MCF 10A (cell line): ENCODE results near the gene FAM131C. TPM values are rescaled to one million over a fixed set of nuclear protein-coding genes. Genes with fewer than 3 reads are reported as not detected.

Experiments used
- BruUV-seq: library from RNA; stranded (reverse); fragments of 400-500 nt; replicated peaks from 2 replicates; lab custom pipeline; 2021; lab: Mats Ljungman, UMichigan
- CTCF ChIA-PET: fragments of 300-600 bp; sonication (Branson Sonifier 250); formaldehyde crosslinking; extraction: SDS; loops from one replicate; lab custom pipeline; 2021; ENCODE audit warnings: antibody characterized with exemption, inconsistent platforms; lab: Yijun Ruan, JAX
- POLR2A ChIA-PET: fragments of 300-600, 350-650 bp; sonication (Branson Sonifier 250); formaldehyde crosslinking; extraction: SDS; loops from one replicate; lab custom pipeline; 2020; ENCODE audit warnings: antibody characterized with exemption, inconsistent platforms; lab: Yijun Ruan, JAX
- DNase-seq: peaks from one replicate; pipeline ENCODE4 v3.0.0-alpha.2; 2018; ENCODE audit not compliant: unreplicated experiment
- H3K27ac Mint-ChIP-seq: one replicate; pipeline ENCODE4 v1.8.0; 2022; ENCODE audit warnings: mild to moderate bottlenecking, low read depth, mixed read lengths; ENCODE audit not compliant: unreplicated experiment
- H3K27me3 Mint-ChIP-seq: one replicate; pipeline ENCODE4 v1.8.0; 2022; ENCODE audit warnings: mixed read lengths; ENCODE audit not compliant: insufficient read depth, unreplicated experiment
- H3K36me3 Mint-ChIP-seq: one replicate; pipeline ENCODE4 v1.8.0; 2022; ENCODE audit warnings: mild to moderate bottlenecking, moderate library complexity, mixed read lengths; ENCODE audit not compliant: insufficient read depth, unreplicated experiment
- H3K4me1 Mint-ChIP-seq: one replicate; pipeline ENCODE4 v1.8.0; 2022; ENCODE audit warnings: mixed read lengths; ENCODE audit not compliant: insufficient read depth, unreplicated experiment
- H3K4me3 Mint-ChIP-seq: one replicate; pipeline ENCODE4 v1.8.0; 2022; ENCODE audit warnings: mild to moderate bottlenecking, moderate library complexity, mixed read lengths; ENCODE audit not compliant: unreplicated experiment
- H3K9me3 Mint-ChIP-seq: one replicate; pipeline ENCODE4 v1.8.0; 2022; ENCODE audit warnings: mixed read lengths; ENCODE audit not compliant: unreplicated experiment
- intact Hi-C: fragments of 100-400 bp; cut with micrococcal nuclease; formaldehyde crosslinking; loops from 2 replicates; pipeline ENCODE4 v1.14.1; 2022
- total RNA-seq: library from RNA; stranded (reverse); gene quantifications from 2 replicates; pipeline ENCODE4 v1.2.3, GENCODE V29; 2022
- TF ChIP-seq, protein P1 (sequence below): fragments of 200-600 bp; IDR thresholded peaks from one replicate; pipeline ENCODE4 v1.8.0; 2022; ENCODE audit warnings: antibody characterized with exemption, mild to moderate bottlenecking; ENCODE audit not compliant: unreplicated experiment

FAM131C gene
- total RNA-seq, 1 experiment from 2014 or later, result not detected

DNA sequence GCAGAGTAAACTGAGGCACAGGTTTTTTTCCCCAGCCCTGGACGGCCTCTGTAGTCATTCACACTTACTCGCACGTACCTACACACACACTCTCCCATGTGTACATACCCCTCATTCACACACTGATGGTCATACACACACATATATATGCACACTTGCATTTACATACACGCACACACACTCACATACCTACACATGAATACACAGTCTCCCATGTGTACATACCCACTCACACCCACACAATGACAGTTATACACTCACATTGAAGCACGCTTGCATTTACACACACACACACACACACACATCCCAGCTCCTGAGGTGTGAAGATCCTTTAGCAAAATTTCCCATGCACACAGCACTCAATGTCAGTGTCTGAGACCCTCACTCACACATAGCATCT lies 766 bp upstream of the FAM131C start:
- ChIA-PET CTCF (interaction anchor here (0.6 to 12.6 kb wide), 7 partner anchors 8 to 369 kb away, joined by 3 to 373 read pairs (median 5); no protein-coding TSS in a partner anchor), POLR2A (interaction anchor here (0.6 to 8.8 kb wide), 2 partner anchors 111 to 698 kb away, joined by 3 to 112 read pairs; no protein-coding TSS in a partner anchor)
- Mint-ChIP-seq H3K4me3 (peak overlapping the region; percentile 48), H3K9me3 (no peaks in the 10 kb centered on the region), H3K27ac (no peak overlapping the region), H3K4me1 (peaks cover 43% of the 10 kb centered on the region), H3K27me3 (no peaks in the 10 kb centered on the region), H3K36me3 (no peaks in the 10 kb centered on the region)
- no TSS peak for BruUV-seq
- intact Hi-C loops, result no loop called here
- DNase-seq, result no peak
- TF ChIP-seq, protein P1, sequence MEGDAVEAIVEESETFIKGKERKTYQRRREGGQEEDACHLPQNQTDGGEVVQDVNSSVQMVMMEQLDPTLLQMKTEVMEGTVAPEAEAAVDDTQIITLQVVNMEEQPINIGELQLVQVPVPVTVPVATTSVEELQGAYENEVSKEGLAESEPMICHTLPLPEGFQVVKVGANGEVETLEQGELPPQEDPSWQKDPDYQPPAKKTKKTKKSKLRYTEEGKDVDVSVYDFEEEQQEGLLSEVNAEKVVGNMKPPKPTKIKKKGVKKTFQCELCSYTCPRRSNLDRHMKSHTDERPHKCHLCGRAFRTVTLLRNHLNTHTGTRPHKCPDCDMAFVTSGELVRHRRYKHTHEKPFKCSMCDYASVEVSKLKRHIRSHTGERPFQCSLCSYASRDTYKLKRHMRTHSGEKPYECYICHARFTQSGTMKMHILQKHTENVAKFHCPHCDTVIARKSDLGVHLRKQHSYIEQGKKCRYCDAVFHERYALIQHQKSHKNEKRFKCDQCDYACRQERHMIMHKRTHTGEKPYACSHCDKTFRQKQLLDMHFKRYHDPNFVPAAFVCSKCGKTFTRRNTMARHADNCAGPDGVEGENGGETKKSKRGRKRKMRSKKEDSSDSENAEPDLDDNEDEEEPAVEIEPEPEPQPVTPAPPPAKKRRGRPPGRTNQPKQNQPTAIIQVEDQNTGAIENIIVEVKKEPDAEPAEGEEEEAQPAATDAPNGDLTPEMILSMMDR, result no peak

DNA sequence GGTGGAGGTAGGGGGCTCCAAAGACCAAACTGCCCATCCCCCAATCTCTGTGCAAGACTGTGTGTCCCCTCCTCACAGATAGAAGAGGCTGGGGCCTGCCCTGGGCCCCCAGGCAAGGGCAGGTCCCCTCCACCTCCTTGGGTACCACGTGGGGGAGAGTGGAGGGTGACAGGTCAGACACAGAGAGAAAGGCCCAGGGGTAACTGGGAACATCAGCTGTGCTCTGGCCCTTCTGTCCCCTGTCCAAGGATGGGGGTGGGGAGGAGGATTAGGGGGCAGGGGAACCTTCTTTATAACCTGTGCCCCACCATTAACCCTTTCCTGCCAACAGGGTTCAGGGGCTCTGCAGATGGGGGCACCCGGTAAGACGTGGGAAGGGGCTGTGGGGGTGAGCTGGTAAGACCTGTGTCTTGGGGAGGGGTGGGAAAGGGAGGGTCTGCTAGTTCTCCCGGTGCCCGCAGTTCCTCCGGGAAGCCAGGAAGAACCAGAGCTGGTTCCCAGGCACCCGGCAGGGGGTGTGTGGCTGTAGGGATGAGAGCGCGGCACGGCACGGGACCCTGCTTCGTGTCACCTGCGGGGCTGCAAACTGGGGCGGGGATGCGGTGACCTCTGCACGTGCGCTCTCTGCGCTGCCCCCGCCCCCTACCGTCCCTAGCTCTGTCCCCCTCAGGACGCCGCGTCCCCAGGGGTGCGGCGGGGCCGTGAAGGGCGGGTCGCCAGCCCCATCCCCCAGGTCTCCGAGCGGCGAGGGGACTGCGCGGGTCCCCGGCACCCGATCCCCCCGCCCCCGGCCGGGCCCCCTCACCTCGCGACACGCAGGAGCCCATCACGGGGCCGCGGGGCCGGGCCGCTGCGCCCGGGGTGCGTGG lies 601 bp downstream of the FAM131C start:
- Mint-ChIP-seq H3K36me3 (no peaks in the 10 kb centered on the region), H3K27ac (no peak overlapping the region), H3K4me3 (no peak overlapping the region), H3K27me3 (no peaks in the 10 kb centered on the region), H3K4me1 (peaks cover 36% of the 10 kb centered on the region), H3K9me3 (no peaks in the 10 kb centered on the region)
- DNase-seq, result no peak
- TF ChIP-seq, protein P1, result no peak
- intact Hi-C loops, result no loop called here
- ChIA-PET POLR2A (no interaction called here), CTCF (interaction anchor here (0.5 to 12.6 kb wide), 9 partner anchors 10 to 306 kb away, joined by 3 to 373 read pairs (median 3); no protein-coding TSS in a partner anchor)
- BruUV-seq, result no TSS peak

DNA sequence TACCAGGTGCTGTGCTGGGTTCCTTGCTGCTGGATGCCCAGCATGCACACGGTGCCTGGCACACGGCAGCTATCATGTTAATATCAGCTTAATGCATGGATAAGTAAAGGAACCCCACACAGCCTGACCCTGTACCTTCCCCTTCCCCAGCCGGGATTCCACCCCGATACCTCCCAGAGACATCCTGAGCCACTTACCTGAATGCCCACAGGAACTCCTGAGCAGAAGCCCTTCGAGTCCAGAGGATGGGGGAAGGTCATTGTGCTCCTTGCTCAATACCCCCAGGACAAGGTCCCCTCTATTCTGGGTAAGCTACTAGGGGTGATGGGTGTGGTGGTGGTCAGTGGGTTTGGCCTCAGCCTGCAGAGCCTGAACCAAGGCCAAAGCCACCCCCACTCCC lies 1.4 kb downstream of the FAM131C start:
- BruUV-seq, result no TSS peak
- Mint-ChIP-seq H3K9me3 (no peaks in the 10 kb centered on the region), H3K27ac (no peak overlapping the region), H3K4me1 (peaks cover 35% of the 10 kb centered on the region), H3K4me3 (no peak overlapping the region), H3K36me3 (no peaks in the 10 kb centered on the region), H3K27me3 (no peaks in the 10 kb centered on the region)
- CTCF ChIA-PET, result interaction anchor here (0.6 to 12.6 kb wide), 4 partner anchors 18 to 121 kb away, joined by 3 to 373 read pairs (median 4); no protein-coding TSS in a partner anchor
- no peak for DNase-seq
- TF ChIP-seq, protein P1, result no peak
- POLR2A ChIA-PET, result no interaction called here
- intact Hi-C loops, result no loop called here

DNA sequence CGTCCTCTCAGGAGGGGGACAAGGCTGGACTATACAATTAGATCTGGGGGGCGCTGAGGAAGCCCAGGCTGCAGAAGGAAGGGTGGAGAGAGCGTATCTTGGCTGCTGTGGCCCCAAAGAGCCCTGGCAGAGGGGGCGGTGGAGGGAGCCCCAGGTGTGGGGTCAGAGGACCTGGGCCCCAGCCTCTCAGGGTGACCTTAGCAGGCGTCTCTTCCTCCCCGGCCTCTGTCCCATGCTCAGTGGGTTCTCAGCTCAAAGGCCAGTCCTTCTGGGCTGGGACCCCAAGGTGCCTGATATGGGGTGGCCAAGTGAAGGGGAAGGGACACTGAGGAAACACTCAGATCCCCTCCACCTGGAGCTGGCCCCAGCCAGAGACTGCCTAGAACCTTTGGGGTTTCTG lies 1.8 kb downstream of the FAM131C start:
- Mint-ChIP-seq H3K4me3 (no peak overlapping the region), H3K4me1 (peaks cover 30% of the 10 kb centered on the region), H3K27ac (no peak overlapping the region), H3K9me3 (no peaks in the 10 kb centered on the region), H3K27me3 (no peaks in the 10 kb centered on the region), H3K36me3 (no peaks in the 10 kb centered on the region)
- no TSS peak for BruUV-seq
- CTCF ChIA-PET, result interaction anchor here (1.6 kb wide), 1 partner anchor 7 kb away, joined by 3 read pairs; no protein-coding TSS in a partner anchor
- intact Hi-C loops, result no loop called here
- POLR2A ChIA-PET, result no interaction called here
- DNase-seq, result no peak
- TF ChIP-seq, protein P1, result no peak
